ENCODE data around the gene KLC1.

Gene KLC1

DNA sequence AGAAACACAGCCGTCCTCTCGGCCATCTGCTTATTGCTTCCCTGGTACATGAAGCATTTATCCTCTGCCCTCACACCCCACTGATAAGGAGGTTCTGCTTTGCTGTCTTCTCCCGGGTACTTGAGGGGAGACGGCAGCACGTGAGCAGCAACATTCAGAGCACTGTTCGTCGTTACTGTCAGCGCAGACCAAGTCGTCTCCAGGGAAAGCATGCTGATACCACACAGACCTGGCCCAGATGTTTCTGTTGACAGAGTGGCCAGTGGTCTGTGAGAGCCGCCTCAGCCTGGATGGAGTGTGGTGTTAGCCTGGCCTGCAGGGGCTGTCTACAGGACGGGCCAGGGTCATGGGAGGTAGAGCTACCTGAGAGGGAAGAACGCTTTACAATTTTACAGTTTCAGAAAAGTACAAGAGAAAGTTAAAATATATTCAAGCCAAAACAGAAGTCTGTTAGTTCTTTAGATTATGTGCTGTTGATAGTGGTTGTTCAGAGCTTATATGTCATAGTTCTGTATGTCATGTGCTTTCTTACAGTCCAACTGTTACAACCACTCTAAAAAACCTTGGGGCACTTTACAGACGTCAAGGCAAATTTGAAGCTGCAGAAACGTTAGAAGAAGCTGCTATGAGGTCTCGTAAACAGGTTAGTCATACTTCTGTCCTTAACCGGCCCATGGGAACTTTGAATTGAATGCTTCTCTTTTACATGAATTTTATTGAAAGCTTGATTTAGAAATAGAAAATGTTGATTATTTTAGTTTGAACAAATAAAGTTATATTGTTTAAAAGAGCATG is 48.1 kb downstream of the KLC1 start:
- Mint-ChIP-seq H3K4me3 (no peak overlapping the region), H3K27ac (ENCODE audit: low read depth) (no peak overlapping the region), H3K4me1 (peaks cover 1% of the 10 kb centered on the region), H3K27me3 (no peaks in the 10 kb centered on the region), H3K36me3 (ENCODE audit: insufficient read depth) (peaks cover 86% of the 10 kb centered on the region), H3K9me3 (no peaks in the 10 kb centered on the region)
- DNase-seq (ENCODE audit: low spot score in 2 of 2) (no peak), ATAC-seq (replicated peaks; ENCODE audit: extremely low read depth, poor library complexity, severe bottlenecking) (no peak)

DNA sequence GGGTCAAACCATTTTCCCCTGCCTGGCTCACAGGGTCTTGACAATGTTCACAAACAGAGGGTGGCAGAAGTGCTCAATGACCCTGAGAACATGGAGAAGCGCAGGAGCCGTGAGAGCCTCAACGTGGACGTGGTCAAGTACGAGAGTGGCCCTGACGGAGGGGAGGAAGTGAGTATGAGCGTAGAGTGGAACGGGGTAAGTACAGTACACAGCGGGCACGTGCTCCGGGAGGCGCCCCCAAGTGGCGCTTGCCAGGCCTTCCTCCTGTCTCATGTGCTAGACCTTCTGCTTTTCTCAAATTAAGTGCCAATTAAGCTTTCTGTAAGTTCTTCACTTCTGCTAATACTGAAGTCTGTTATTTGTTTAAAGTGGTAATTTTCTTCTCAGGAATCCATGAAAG is 50.3 kb downstream of the KLC1 start:
- no peaks in the 10 kb centered on the region for H3K27me3 Mint-ChIP-seq
- ATAC-seq (replicated peaks; ENCODE audit: extremely low read depth, poor library complexity, severe bottlenecking) (peak; percentile 78), DNase-seq (ENCODE audit: low spot score in 2 of 2) (no peak)
- H3K36me3 Mint-ChIP-seq (ENCODE audit: insufficient read depth), result peaks cover 88% of the 10 kb centered on the region
- no peaks in the 10 kb centered on the region for H3K4me1 Mint-ChIP-seq
- no peaks in the 10 kb centered on the region for H3K9me3 Mint-ChIP-seq
- H3K27ac Mint-ChIP-seq (ENCODE audit: low read depth), result peak overlapping the region; percentile 29
- no peak overlapping the region for H3K4me3 Mint-ChIP-seq

DNA sequence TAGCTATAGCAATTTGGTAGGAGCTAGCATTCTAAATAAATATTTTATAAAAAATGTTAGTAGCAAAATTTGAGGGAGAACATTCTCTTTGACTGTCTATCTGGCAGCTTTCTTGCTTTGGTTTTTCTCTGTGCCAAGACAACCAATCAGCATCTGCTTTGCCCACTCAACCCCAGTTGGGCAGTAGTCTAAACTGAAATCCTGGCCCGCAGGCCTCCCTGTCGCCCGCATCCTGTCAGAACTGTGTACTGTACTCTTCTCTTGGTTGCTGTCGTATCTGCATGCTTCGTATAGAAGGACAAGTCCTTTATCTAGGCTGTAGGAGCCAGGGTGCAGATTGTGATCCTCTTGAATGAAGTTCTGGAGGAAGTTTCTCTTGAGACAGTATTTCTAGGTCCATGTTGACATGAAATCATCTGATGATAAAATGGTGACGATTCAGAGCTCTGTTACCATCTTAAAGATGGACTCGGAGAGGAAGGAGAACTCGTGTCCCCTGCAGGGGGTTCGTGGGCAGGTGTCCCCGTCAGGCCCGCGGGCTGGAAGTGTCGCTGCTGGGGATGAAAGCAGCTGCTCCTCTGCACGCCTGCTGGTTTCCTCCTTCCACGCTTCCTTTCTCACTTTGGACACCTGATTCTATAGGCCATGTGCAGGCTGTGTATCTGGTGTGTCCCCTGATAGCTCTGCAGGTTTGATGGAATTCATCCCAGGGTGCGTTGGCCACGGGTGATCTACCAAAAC is 51.6 kb downstream of the KLC1 start:
- no peaks in the 10 kb centered on the region for H3K9me3 Mint-ChIP-seq
- H3K27ac Mint-ChIP-seq (ENCODE audit: low read depth), result no peak overlapping the region
- no peaks in the 10 kb centered on the region for H3K27me3 Mint-ChIP-seq
- no peak overlapping the region for H3K4me3 Mint-ChIP-seq
- no peaks in the 10 kb centered on the region for H3K4me1 Mint-ChIP-seq
- H3K36me3 Mint-ChIP-seq (ENCODE audit: insufficient read depth), result peaks cover 88% of the 10 kb centered on the region
- DNase-seq (ENCODE audit: low spot score in 2 of 2), result no peak
- ATAC-seq (replicated peaks; ENCODE audit: extremely low read depth, poor library complexity, severe bottlenecking), result no peak

DNA sequence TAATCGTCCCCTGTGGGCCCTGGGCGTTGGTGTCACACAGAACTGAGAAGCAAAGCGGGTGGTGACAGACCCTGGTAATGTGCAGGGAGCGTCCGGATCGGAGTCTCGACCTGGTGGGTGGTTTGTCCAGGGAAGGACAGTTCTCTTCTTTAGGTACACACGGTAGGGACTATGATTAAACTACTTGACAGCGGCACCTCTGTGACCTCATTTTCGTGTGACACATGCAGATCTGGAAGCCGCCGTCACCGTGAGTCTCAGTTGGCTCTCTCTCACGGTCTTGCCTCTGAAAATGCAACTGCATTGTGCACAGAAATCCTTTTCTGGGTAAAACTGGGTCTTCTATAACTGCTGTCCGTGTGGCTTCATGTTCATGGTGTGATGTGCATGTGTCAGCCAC is 54.1 kb downstream of the KLC1 start:
- H3K4me1 Mint-ChIP-seq, result no peaks in the 10 kb centered on the region
- ATAC-seq (replicated peaks; ENCODE audit: extremely low read depth, poor library complexity, severe bottlenecking) (no peak), DNase-seq (ENCODE audit: low spot score in 2 of 2) (no peak)
- no peak overlapping the region for H3K27ac Mint-ChIP-seq (ENCODE audit: low read depth)
- H3K36me3 Mint-ChIP-seq (ENCODE audit: insufficient read depth), result peaks cover 83% of the 10 kb centered on the region
- H3K4me3 Mint-ChIP-seq, result no peak overlapping the region
- no peaks in the 10 kb centered on the region for H3K9me3 Mint-ChIP-seq
- H3K27me3 Mint-ChIP-seq, result no peaks in the 10 kb centered on the region

DNA sequence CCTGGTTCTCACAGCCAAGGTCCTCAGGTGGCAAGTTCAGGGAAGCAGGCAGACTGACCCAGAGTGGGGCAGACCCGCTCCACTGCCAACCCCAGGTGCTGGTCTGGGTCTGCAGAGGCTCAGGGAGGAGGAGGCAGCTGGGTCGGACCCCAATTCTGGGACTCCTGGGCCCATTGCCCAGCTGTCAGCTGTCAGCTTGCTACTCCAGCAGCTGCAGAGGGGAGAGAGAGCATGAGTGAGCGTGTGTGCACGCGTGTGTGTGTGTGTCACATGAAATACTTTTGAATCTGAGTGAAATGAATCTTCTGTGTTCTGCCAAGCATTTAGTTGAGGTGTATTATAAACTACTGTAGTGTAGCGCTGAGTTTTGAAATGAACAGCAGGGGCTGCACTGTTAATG is 55.5 kb downstream of the KLC1 start:
- Mint-ChIP-seq H3K4me1 (no peaks in the 10 kb centered on the region), H3K36me3 (ENCODE audit: insufficient read depth) (peaks cover 77% of the 10 kb centered on the region), H3K9me3 (no peaks in the 10 kb centered on the region), H3K27me3 (no peaks in the 10 kb centered on the region), H3K4me3 (no peak overlapping the region), H3K27ac (ENCODE audit: low read depth) (no peak overlapping the region)
- no peak for ATAC-seq (replicated peaks; ENCODE audit: extremely low read depth, poor library complexity, severe bottlenecking)
- DNase-seq (ENCODE audit: low spot score in 2 of 2), result no peak

DNA sequence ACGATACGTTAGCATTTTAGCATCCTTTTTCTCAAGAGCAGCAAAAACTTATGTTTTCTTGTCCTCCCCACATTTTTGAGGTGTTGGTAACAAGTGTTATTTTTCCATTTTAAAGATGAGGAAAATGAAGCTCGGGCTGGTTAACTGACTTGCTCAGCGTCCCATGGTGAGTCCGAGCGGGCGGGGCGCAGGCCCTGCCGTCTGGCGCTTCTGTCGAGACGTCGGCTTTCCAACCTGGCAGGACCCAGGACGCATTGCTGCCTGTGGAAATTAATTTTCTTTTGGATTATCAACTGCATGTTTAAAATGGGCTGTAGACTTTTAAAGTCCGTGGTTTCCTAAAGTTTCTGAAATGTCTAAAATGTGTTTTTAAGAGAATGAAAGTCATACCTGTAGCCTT is 55.9 kb downstream of the KLC1 start:
- no peak for DNase-seq (ENCODE audit: low spot score in 2 of 2)

DNA sequence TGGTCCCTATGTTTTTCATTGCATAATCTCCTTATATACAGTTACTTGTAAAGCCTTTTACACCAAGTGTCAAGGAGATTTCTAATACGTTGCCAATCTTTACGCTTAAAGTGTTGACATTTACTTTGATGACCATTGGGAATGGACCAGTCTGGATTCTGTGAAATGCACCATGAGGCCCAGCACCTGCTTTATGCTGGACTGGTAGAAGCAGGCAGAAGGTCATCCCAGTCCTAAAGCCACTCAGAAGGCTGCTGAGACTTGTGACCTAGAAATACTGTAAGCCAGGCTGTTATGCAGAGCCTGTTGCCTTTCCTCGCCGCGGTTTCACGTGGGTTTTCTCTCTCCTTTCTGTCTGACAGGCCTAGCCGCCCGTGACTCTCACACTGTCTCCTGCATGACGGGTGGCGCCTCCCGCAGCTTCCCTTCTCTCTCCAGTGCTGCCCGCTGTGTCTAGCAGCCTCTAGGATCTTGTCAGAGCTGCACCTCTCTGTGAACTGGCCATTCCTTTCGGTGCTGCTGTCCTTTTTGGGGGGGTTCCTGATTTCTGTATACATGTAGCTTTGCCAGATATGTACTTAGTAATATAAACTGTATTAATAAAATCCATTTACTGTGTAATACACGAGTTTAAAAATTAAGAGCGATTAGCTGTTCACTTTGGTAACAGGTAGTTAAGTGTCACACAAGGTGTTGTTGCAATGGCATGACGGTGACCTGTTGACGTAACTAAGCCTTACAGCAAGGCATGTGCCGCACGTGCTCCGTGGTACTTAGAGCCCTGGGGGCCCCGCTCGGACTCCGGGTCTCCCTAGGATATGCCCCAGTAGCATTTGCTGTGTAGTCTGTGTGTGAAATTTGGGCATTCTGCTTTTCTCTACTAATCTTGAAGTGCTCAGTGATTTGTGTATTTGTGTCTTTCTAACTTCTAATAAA is 56.5 kb downstream of the KLC1 start:
- Mint-ChIP-seq H3K9me3 (no peaks in the 10 kb centered on the region), H3K4me1 (peaks cover 6% of the 10 kb centered on the region), H3K27ac (ENCODE audit: low read depth) (no peak overlapping the region), H3K36me3 (ENCODE audit: insufficient read depth) (peaks cover 70% of the 10 kb centered on the region), H3K4me3 (no peak overlapping the region), H3K27me3 (no peaks in the 10 kb centered on the region)
- ATAC-seq (replicated peaks; ENCODE audit: extremely low read depth, poor library complexity, severe bottlenecking), result no peak
- no peak for DNase-seq (ENCODE audit: low spot score in 2 of 2)

More for the DNA sequence above, 55.9 kb downstream of the KLC1 start:
- ATAC-seq (replicated peaks; ENCODE audit: extremely low read depth, poor library complexity, severe bottlenecking), result no peak
- peaks cover 75% of the 10 kb centered on the region for H3K36me3 Mint-ChIP-seq (ENCODE audit: insufficient read depth)
- no peaks in the 10 kb centered on the region for H3K9me3 Mint-ChIP-seq
- H3K4me3 Mint-ChIP-seq, result no peak overlapping the region
- peaks cover under 1% of the 10 kb centered on the region for H3K4me1 Mint-ChIP-seq
- no peak overlapping the region for H3K27ac Mint-ChIP-seq (ENCODE audit: low read depth)
- no peaks in the 10 kb centered on the region for H3K27me3 Mint-ChIP-seq

DNA sequence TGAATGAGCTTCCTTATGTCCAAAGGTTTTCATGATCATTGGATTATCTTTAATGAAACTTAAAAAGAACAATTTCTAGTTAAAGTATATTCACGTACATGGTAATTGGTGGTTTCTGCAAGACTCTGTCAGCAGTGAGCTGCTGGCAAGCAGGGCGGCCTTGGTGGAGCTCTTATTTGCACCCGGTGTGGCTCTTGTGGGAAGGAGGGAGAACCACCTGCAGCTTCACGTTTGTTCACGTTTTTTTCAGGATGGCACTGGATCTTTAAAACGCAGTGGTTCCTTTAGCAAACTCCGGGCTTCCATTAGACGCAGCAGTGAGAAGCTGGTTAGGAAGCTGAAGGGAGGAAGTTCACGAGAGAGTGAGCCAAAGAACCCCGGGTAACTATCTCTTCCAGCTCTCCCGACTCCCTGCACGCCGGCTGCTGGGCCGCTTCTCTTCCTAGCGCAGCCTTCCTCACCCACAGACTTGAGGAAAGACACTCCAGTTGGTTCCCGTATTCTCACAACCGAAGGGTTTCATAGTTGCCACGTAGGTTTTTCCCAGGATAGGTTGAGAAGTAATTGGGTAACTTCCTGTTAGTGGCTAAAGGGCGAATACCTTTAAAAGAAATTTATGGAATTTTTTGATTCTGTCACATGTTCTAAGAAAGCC is 57.9 kb downstream of the KLC1 start:
- Mint-ChIP-seq H3K27me3 (no peaks in the 10 kb centered on the region), H3K4me3 (no peak overlapping the region), H3K27ac (ENCODE audit: low read depth) (no peak overlapping the region), H3K36me3 (ENCODE audit: insufficient read depth) (peaks cover 59% of the 10 kb centered on the region), H3K4me1 (peaks cover 6% of the 10 kb centered on the region), H3K9me3 (no peaks in the 10 kb centered on the region)
- DNase-seq (ENCODE audit: low spot score in 2 of 2) (no peak), ATAC-seq (replicated peaks; ENCODE audit: extremely low read depth, poor library complexity, severe bottlenecking) (no peak)

DNA sequence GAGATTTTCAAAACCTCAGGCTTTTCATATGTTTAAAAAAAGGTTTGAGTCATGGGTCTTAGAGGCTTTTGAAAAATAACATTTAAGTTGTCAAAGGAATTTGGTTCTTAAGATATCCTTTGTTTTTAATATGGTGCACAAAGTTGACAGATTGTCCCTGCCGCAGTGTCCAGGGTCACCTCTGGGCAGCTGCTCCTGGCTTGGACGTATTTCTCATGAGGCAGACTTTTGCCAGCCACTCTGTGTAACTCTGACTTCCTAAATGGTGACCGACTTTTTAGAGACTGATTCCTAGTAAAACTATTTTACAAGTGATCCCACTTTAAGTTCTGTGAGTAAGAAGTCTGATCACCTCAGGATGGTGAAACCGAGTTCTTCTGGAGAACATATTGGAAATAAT is 58.7 kb downstream of the KLC1 start:
- DNase-seq (ENCODE audit: low spot score in 2 of 2) (no peak), ATAC-seq (replicated peaks; ENCODE audit: extremely low read depth, poor library complexity, severe bottlenecking) (no peak)
- Mint-ChIP-seq H3K27me3 (no peaks in the 10 kb centered on the region), H3K27ac (ENCODE audit: low read depth) (no peak overlapping the region), H3K4me1 (peaks cover 6% of the 10 kb centered on the region), H3K36me3 (ENCODE audit: insufficient read depth) (peaks cover 51% of the 10 kb centered on the region), H3K4me3 (no peak overlapping the region), H3K9me3 (no peaks in the 10 kb centered on the region)

DNA sequence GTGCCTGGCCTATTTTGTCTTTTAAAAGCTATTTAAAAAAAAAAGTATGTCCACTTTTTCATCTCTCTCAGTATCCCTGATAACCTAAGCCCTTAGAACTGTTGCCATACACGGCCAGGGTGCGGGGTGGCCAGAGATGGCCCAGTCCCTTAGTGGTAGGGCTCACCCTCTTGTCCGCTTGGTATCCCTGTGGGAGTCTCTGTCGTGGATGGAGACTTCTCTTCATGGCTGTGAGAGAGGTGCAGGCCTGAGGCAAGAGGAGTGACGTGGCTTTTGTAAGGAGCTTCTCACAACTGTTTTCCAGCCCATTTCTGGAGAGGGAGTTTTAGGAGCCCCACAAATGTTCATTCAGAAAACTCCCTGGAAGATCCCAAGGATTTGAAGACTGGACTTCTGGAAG is 59.4 kb downstream of the KLC1 start:
- Mint-ChIP-seq H3K27me3 (no peaks in the 10 kb centered on the region), H3K4me3 (no peak overlapping the region), H3K27ac (ENCODE audit: low read depth) (no peak overlapping the region), H3K36me3 (ENCODE audit: insufficient read depth) (peaks cover 49% of the 10 kb centered on the region), H3K9me3 (no peaks in the 10 kb centered on the region), H3K4me1 (peaks cover 6% of the 10 kb centered on the region)
- ATAC-seq (replicated peaks; ENCODE audit: extremely low read depth, poor library complexity, severe bottlenecking) (no peak), DNase-seq (ENCODE audit: low spot score in 2 of 2) (no peak)

DNA sequence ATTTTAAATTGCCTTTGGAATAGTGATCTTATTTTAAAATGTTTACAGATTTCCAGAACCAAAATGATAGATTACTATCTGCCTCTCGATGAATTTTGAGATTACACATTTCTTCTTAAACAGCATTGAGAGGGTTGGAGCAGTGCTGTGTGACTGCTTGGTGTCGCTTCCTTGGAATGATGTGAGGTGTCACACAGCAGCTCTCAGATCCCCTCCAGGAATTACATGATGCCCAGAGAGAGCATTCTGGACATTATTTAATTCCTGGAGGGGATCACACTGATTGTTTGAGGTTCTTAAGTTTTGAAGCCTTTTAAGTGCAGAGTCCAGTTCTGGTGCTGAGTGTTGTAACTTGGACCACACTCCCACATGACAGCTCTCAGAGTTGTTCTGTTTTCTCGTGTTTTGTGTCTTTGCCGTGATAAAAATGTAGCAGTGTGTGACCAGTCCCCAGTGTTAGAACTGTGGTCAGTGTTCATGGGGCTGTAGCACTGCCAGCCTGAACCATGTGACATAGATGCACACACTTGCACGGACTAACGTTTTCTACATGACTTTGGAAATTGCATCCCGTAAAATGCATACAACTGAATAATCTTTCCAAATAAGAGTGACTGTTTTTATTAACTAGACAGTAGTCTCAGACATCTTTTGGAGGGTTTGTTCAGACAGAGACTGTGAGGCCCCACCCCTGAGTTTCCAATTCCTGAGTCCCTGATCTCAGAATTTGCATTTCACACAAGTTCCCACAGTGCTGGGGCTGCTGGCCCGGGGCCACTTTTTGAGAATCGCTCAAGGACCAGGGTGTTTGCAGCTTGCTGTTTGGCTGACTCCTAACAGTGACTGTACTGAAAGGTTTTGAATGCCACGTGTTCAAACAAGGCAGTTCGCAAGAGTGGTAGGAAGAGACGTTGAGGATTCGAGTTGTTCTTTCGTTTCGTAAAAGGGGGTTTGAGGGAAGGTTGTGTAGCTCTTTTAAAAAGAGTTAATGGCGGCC is 60.2 kb downstream of the KLC1 start:
- Mint-ChIP-seq H3K36me3 (ENCODE audit: insufficient read depth) (peaks cover 49% of the 10 kb centered on the region), H3K9me3 (no peaks in the 10 kb centered on the region), H3K27me3 (no peaks in the 10 kb centered on the region), H3K4me3 (no peak overlapping the region), H3K4me1 (peaks cover 6% of the 10 kb centered on the region), H3K27ac (ENCODE audit: low read depth) (no peak overlapping the region)
- DNase-seq (ENCODE audit: low spot score in 2 of 2), result no peak
- ATAC-seq (replicated peaks; ENCODE audit: extremely low read depth, poor library complexity, severe bottlenecking), result no peak

All from central memory CD8-positive, alpha-beta T cell (primary cell).